Measurements from ENCODE around the gene PEX5L. TPM values are rescaled to one million over a fixed set of nuclear protein-coding genes. Genes with fewer than 3 reads are reported as not detected.
A peak's percentile ranks its signal among the peaks of the same experiment; 100 is the strongest.

PEX5L gene
- total and polyA plus RNA-seq, 10 of the 15 experiments (the other 5 are each of a cell fraction or from before 2014, with no cell fraction given), result 0.11 to 17.0 (median 0.50) TPM

GRCh38 chr3:180072786-180073185 lies 36.0 kb upstream of the PEX5L start (continued):
- TF ChIP-seq ZBTB33 (IDR thresholded peaks at IDR 0.05), result no peak

GRCh38 chr3:180070925-180071324 lies 34.2 kb upstream of the PEX5L start:
- Histone ChIP-seq H3K9ac (ENCODE audit: control insufficient read depth, insufficient read depth, low read length) (no peak overlapping the region), H3K27me3 (replicated peaks in 1 of 2; ENCODE audit: control insufficient read depth in 2 of 2, insufficient read depth in 2 of 2, low read length in 1 of 2) (no peaks in the 10 kb centered on the region), H3K9me3 (replicated peaks; ENCODE audit: control insufficient read depth, insufficient read depth, low read length) (no peaks in the 10 kb centered on the region; the same call in 1 of the 3 replicates), H3K79me2 (ENCODE audit: control insufficient read depth, insufficient read depth, low read length) (no peaks in the 10 kb centered on the region), H3K4me3 (no peak overlapping the region), H3K4me2 (ENCODE audit: control insufficient read depth, insufficient read depth) (no peak overlapping the region), H4K20me1 (ENCODE audit: control insufficient read depth, insufficient read depth) (no peaks in the 10 kb centered on the region), H2AFZ (ENCODE audit: control insufficient read depth, low read depth, low read length) (peak overlapping the region; percentile 42), H3K36me3 (ENCODE audit: control insufficient read depth in 2 of 2, insufficient read depth in 2 of 2, low read length in 1 of 2) (no peaks in the 10 kb centered on the region), H3K27ac (ENCODE audit: control insufficient read depth, insufficient read depth) (no peak overlapping the region), H3K4me1 (ENCODE audit: control insufficient read depth, insufficient read depth, low read length) (no peaks in the 10 kb centered on the region)
- SMC1A ChIA-PET (ENCODE audit: uncharacterized antibody, unreplicated experiment), result interaction anchor here (0.6 to 1.3 kb wide), 4 partner anchors 13 to 39 kb away, joined by 3 read pairs; no protein-coding TSS in a partner anchor
- POLR2A ChIA-PET, result no interaction called here
- no TSS peak for BruUV-seq (replicated peaks)
- in situ Hi-C loops (cut with MboI) (no loop called here), intact Hi-C loops (cut with micrococcal nuclease; ENCODE audit: unreplicated experiment) (no loop called here)
- ATAC-seq (no peak), FAIRE-seq (no peak), DNase-seq (ENCODE audit: low read depth, low spot score) (no peak)
- CTCF ChIA-PET, result no interaction called here
- RAD21 ChIA-PET (ENCODE audit: unreplicated experiment), result no interaction called here
- TF ChIP-seq PKNOX1 (IDR thresholded peaks at IDR 0.05) (peak; percentile 48; the same call in 1 of the 2 replicates), NR2F1 (conservative IDR thresholded peaks at IDR 0.05) (no peak), ZNF274 (IDR thresholded peaks at IDR 0.05; ENCODE audit: insufficient read depth, insufficient read length) (no peak)
- 13% methylated on average over 3 of the region's 3 CpGs for WGBS (ENCODE audit: insufficient coverage, insufficient replicate concordance, low lambda C conversion rate, missing lambda C conversion rate)
